HUES48 (cell line): ENCODE measurements around the gene AGPS.

Source experiments
- H3K27ac ChIP-seq: one replicate; pipeline ENCODE4 v1.7.0; 2013; ENCODE audit warnings: low read depth, low read length, inconsistent platforms
- H3K27me3 ChIP-seq: 2 replicates; pipeline ENCODE4 v1.6.1; 2013; ENCODE audit warnings: mild to moderate bottlenecking, low read length; ENCODE audit not compliant: control insufficient read depth, insufficient read depth
- H3K36me3 ChIP-seq: 2 replicates; pipeline ENCODE4 v1.6.1; 2013; ENCODE audit warnings: low read length; ENCODE audit not compliant: control insufficient read depth, insufficient read depth
- H3K4me1 ChIP-seq: 2 replicates; pipeline ENCODE4 v1.6.1; 2013; ENCODE audit warnings: mild to moderate bottlenecking, low read length; ENCODE audit not compliant: control insufficient read depth, insufficient read depth
- H3K4me3 ChIP-seq: 2 replicates; pipeline ENCODE4 v1.5.1; 2013; ENCODE audit warnings: mild to moderate bottlenecking, low read depth, low read length
- H3K9ac ChIP-seq: 2 replicates; pipeline ENCODE4 v1.6.1; 2013; ENCODE audit warnings: mild to moderate bottlenecking, low read depth, low read length, moderate library complexity
- H3K9me3 ChIP-seq: 2 replicates; pipeline ENCODE4 v1.6.1; 2013; ENCODE audit warnings: low read length; ENCODE audit not compliant: control insufficient read depth, insufficient read depth

Gene AGPS

GRCh38 chr2:177391822-177392372 lies 676 bp upstream of the AGPS start:
- peak overlapping the region; percentile 96 for H3K4me3 ChIP-seq
- H3K9me3 ChIP-seq = no peaks in the 10 kb centered on the region
- no peaks in the 10 kb centered on the region for H3K27me3 ChIP-seq
- H3K27ac ChIP-seq = no peak overlapping the region
- H3K36me3 ChIP-seq = no peaks in the 10 kb centered on the region
- H3K9ac ChIP-seq = peak overlapping the region; percentile 82
- peaks cover 27% of the 10 kb centered on the region for H3K4me1 ChIP-seq

- Histone ChIP-seq H3K27ac (peak overlapping the region; percentile 39), H3K36me3 (no peaks in the 10 kb centered on the region), H3K4me3 (peak overlapping the region; percentile 96), H3K4me1 (peaks cover 31% of the 10 kb centered on the region), H3K27me3 (no peaks in the 10 kb centered on the region), H3K9ac (peak overlapping the region; percentile 83), H3K9me3 (no peaks in the 10 kb centered on the region)
These were observed 706 bp downstream of the AGPS start for GRCh38 chr2:177393203-177393755.

GRCh38 chr2:177393824-177394593 lies 1.4 kb downstream of the AGPS start:
- H3K9ac ChIP-seq = no peak overlapping the region
- no peak overlapping the region for H3K27ac ChIP-seq
- H3K4me3 ChIP-seq = peak overlapping the region; percentile 96
- no peaks in the 10 kb centered on the region for H3K36me3 ChIP-seq
- no peaks in the 10 kb centered on the region for H3K9me3 ChIP-seq
- H3K4me1 ChIP-seq = peaks cover 38% of the 10 kb centered on the region
- H3K27me3 ChIP-seq = no peaks in the 10 kb centered on the region

- 0 out of 2 replicates have a peak overlapping the region, but pooled peaks have one; percentile 96 for H3K4me3 ChIP-seq
- peaks cover 41% of the 10 kb centered on the region for H3K4me1 ChIP-seq
- H3K9ac ChIP-seq = no peak overlapping the region
These were observed 2.0 kb downstream of the AGPS start for GRCh38 chr2:177394594-177394973.

GRCh38 chr2:177395351-177396065 lies 2.9 kb downstream of the AGPS start:
- Histone ChIP-seq H3K4me1 (peaks cover 41% of the 10 kb centered on the region), H3K36me3 (no peaks in the 10 kb centered on the region), H3K27ac (no peak overlapping the region), H3K27me3 (no peaks in the 10 kb centered on the region), H3K9me3 (no peaks in the 10 kb centered on the region), H3K9ac (no peak overlapping the region), H3K4me3 (no peak overlapping the region)

More at GRCh38 chr2:177394594-177394973, 2.0 kb downstream of the AGPS start:
- Histone ChIP-seq H3K9me3 (no peaks in the 10 kb centered on the region), H3K27ac (no peak overlapping the region), H3K36me3 (no peaks in the 10 kb centered on the region), H3K27me3 (no peaks in the 10 kb centered on the region)

GRCh38 chr2:177396703-177397460 lies 4.3 kb downstream of the AGPS start:
- no peak overlapping the region for H3K27ac ChIP-seq
- H3K36me3 ChIP-seq = no peaks in the 10 kb centered on the region
- H3K27me3 ChIP-seq = no peaks in the 10 kb centered on the region
- no peak overlapping the region for H3K9ac ChIP-seq
- H3K4me3 ChIP-seq = peak overlapping the region; percentile 20; the same call in 1 of the 2 replicates
- no peaks in the 10 kb centered on the region for H3K9me3 ChIP-seq
- H3K4me1 ChIP-seq = peaks cover 38% of the 10 kb centered on the region

- Histone ChIP-seq H3K9ac (no peak overlapping the region), H3K27ac (no peak overlapping the region), H3K36me3 (no peaks in the 10 kb centered on the region), H3K9me3 (no peaks in the 10 kb centered on the region), H3K4me3 (no peak overlapping the region), H3K27me3 (no peaks in the 10 kb centered on the region), H3K4me1 (peaks cover 34% of the 10 kb centered on the region)
These were observed 5.1 kb downstream of the AGPS start for GRCh38 chr2:177397481-177398289.

- H3K27ac ChIP-seq = no peak overlapping the region
- H3K9ac ChIP-seq = no peak overlapping the region
- peaks cover 34% of the 10 kb centered on the region for H3K4me1 ChIP-seq
- no peak overlapping the region for H3K4me3 ChIP-seq
- H3K27me3 ChIP-seq = no peaks in the 10 kb centered on the region
- H3K9me3 ChIP-seq = no peaks in the 10 kb centered on the region
- H3K36me3 ChIP-seq = no peaks in the 10 kb centered on the region
These were observed 5.7 kb downstream of the AGPS start for GRCh38 chr2:177398290-177398683.

GRCh38 chr2:177398791-177399190 lies 6.2 kb downstream of the AGPS start:
- no peak overlapping the region for H3K9ac ChIP-seq
- no peaks in the 10 kb centered on the region for H3K36me3 ChIP-seq
- no peaks in the 10 kb centered on the region for H3K9me3 ChIP-seq
- H3K4me1 ChIP-seq = peaks cover 30% of the 10 kb centered on the region
- H3K27ac ChIP-seq = peak overlapping the region; percentile 1
- H3K27me3 ChIP-seq = no peaks in the 10 kb centered on the region
- no peak overlapping the region for H3K4me3 ChIP-seq

GRCh38 chr2:177399376-177399775 lies 6.8 kb downstream of the AGPS start:
- H3K27ac ChIP-seq = no peak overlapping the region
- H3K4me3 ChIP-seq = no peak overlapping the region
- peaks cover 24% of the 10 kb centered on the region; the same call in 1 of the 2 replicates for H3K4me1 ChIP-seq
- no peaks in the 10 kb centered on the region for H3K27me3 ChIP-seq
- no peak overlapping the region for H3K9ac ChIP-seq
- no peaks in the 10 kb centered on the region for H3K9me3 ChIP-seq
- H3K36me3 ChIP-seq = no peaks in the 10 kb centered on the region
